ENCODE measurements around the gene AIP. TPM values are rescaled to one million over a fixed set of nuclear protein-coding genes. Genes with fewer than 3 reads are reported as not detected.
A peak's percentile ranks its signal among the peaks of the same experiment; 100 is the strongest.

The AIP gene
- total and polyA plus RNA-seq, 9 of the 15 experiments (the other 6 are each of a cell fraction or from before 2014, with no cell fraction given), result 5.2 to 92.5 (median 52.7) TPM

DNA sequence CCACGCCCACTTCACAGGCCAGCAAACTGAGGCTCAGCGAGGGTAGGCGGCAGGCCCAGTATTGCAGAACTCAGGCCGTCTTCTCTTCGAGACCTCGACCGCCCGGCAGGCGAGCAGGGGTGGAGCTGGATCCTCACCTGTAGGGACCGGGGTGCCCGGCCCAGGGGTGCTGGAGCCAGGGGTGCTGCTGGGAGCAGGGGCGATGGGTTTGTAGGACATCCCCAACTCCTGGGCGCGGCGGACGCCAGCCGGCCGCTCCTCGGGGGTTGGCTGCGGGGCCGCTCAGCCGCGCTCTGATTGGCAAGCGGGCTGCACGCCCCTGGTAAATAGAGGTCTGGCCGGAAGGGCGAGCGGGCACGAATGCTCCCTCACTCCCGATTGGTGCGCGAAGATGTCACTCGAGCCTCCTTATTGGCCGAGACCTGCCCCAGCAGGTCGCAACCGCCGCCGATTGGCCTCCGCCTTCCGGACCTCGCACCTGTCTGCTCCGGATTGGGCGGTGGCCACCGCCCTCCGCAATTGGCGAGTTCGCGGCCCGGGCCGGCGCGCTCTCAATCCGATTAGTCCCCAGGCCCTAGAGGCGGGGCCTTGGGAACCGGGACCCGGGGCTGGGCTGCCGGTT, 25.1 kb downstream of the AIP start, which contains the start of gene CDK2AP2 (continued):
- TF ChIP-seq SNIP1 (IDR thresholded peaks at IDR 0.05; ENCODE audit: low read depth) (no peak), ZNF41 (CRISPR knock-in tag; conservative IDR thresholded peaks at IDR 0.05) (no peak), FIP1L1 (IDR thresholded peaks at IDR 0.05; ENCODE audit: low read depth, low read length, poor library complexity, severe bottlenecking) (no peak), MEIS2 (IDR thresholded peaks at IDR 0.05; ENCODE audit: partially characterized antibody) (peak; percentile 24), EP300 (IDR thresholded peaks at IDR 0.05; ENCODE audit: low read length) (no peak), CREB1 (IDR thresholded peaks at IDR 0.05) (no peak), CREB1 (CRISPR knock-in tag; IDR thresholded peaks at IDR 0.05) (no peak), HNRNPL (IDR thresholded peaks at IDR 0.05; ENCODE audit: low read depth, low read length) (0 out of 2 replicates have a peak, but pooled peaks have one; percentile 30), NFIX (CRISPR knock-in tag; IDR thresholded peaks at IDR 0.05; ENCODE audit: low read depth) (no peak), NCOR1 (IDR thresholded peaks at IDR 0.05) (no peak), ZBTB17 (CRISPR knock-in tag; IDR thresholded peaks at IDR 0.05) (peak; percentile 75; the same call in 1 of the 2 replicates), HDAC8 (tag; IDR thresholded peaks at IDR 0.05) (no peak), ZNF24 (IDR thresholded peaks at IDR 0.05) (no peak), RAD21 (CRISPR knock-in tag; conservative IDR thresholded peaks at IDR 0.05 in 1 of 2, IDR thresholded peaks at IDR 0.05 in 1 of 2) (no peak), RBM34 (IDR thresholded peaks at IDR 0.05; ENCODE audit: borderline replicate concordance, insufficient read depth, low read length) (no peak), L3MBTL2 (IDR thresholded peaks at IDR 0.05) (peak; percentile 70), ZNF644 (tag; IDR thresholded peaks at IDR 0.05; ENCODE audit: low read depth) (no peak), ZFP36 (IDR thresholded peaks at IDR 0.05; ENCODE audit: low read depth, low read length, partially characterized antibody) (peak; percentile 36), HNRNPLL (IDR thresholded peaks at IDR 0.05; ENCODE audit: low read depth, low read length, poor library complexity, severe bottlenecking) (peak; percentile 64), RFX7 (CRISPR knock-in tag; IDR thresholded peaks at IDR 0.05) (no peak), NFIC (IDR thresholded peaks at IDR 0.05) (peak; percentile 48), DDX20 (tag; IDR thresholded peaks at IDR 0.05; ENCODE audit: low read depth) (no peak), SMC3 (conservative IDR thresholded peaks at IDR 0.05; ENCODE audit: insufficient read depth, low read depth, low read length) (0 out of 2 replicates have a peak, but pooled peaks have one; percentile 7)
- TF ChIP-seq, protein P1, sequence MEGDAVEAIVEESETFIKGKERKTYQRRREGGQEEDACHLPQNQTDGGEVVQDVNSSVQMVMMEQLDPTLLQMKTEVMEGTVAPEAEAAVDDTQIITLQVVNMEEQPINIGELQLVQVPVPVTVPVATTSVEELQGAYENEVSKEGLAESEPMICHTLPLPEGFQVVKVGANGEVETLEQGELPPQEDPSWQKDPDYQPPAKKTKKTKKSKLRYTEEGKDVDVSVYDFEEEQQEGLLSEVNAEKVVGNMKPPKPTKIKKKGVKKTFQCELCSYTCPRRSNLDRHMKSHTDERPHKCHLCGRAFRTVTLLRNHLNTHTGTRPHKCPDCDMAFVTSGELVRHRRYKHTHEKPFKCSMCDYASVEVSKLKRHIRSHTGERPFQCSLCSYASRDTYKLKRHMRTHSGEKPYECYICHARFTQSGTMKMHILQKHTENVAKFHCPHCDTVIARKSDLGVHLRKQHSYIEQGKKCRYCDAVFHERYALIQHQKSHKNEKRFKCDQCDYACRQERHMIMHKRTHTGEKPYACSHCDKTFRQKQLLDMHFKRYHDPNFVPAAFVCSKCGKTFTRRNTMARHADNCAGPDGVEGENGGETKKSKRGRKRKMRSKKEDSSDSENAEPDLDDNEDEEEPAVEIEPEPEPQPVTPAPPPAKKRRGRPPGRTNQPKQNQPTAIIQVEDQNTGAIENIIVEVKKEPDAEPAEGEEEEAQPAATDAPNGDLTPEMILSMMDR (IDR thresholded peaks at IDR 0.05 in 2 of 3, conservative IDR thresholded peaks at IDR 0.05 in 1 of 3; ENCODE audit: insufficient read depth in 2 of 3, low read depth in 1 of 3, low read length in 3 of 3), result 0 out of 6 replicates have a peak, but pooled peaks of 1 of the 3 experiments have one; percentile 1
- TF ChIP-seq, protein P2, sequence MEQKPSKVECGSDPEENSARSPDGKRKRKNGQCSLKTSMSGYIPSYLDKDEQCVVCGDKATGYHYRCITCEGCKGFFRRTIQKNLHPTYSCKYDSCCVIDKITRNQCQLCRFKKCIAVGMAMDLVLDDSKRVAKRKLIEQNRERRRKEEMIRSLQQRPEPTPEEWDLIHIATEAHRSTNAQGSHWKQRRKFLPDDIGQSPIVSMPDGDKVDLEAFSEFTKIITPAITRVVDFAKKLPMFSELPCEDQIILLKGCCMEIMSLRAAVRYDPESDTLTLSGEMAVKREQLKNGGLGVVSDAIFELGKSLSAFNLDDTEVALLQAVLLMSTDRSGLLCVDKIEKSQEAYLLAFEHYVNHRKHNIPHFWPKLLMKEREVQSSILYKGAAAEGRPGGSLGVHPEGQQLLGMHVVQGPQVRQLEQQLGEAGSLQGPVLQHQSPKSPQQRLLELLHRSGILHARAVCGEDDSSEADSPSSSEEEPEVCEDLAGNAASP (IDR thresholded peaks at IDR 0.05), result no peak
- TF ChIP-seq, protein P3, sequence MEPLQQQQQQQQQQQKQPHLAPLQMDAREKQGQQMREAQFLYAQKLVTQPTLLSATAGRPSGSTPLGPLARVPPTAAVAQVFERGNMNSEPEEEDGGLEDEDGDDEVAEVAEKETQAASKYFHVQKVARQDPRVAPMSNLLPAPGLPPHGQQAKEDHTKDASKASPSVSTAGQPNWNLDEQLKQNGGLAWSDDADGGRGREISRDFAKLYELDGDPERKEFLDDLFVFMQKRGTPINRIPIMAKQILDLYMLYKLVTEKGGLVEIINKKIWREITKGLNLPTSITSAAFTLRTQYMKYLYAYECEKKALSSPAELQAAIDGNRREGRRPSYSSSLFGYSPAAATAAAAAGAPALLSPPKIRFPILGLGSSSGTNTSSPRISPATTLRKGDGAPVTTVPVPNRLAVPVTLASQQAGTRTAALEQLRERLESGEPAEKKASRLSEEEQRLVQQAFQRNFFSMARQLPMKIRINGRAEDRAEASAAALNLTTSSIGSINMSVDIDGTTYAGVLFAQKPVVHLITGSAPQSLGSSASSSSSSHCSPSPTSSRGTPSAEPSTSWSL (CRISPR knock-in tag; IDR thresholded peaks at IDR 0.05; ENCODE audit: borderline replicate concordance), result no peak

Data from K562 (cell line).